Measurements from ENCODE around the gene TRAF2. TPM values are rescaled to one million over a fixed set of nuclear protein-coding genes. Genes with fewer than 3 reads are reported as not detected.

The TRAF2 gene
- total RNA-seq, 1 experiment from 2014 or later, result 11.5 TPM

DNA sequence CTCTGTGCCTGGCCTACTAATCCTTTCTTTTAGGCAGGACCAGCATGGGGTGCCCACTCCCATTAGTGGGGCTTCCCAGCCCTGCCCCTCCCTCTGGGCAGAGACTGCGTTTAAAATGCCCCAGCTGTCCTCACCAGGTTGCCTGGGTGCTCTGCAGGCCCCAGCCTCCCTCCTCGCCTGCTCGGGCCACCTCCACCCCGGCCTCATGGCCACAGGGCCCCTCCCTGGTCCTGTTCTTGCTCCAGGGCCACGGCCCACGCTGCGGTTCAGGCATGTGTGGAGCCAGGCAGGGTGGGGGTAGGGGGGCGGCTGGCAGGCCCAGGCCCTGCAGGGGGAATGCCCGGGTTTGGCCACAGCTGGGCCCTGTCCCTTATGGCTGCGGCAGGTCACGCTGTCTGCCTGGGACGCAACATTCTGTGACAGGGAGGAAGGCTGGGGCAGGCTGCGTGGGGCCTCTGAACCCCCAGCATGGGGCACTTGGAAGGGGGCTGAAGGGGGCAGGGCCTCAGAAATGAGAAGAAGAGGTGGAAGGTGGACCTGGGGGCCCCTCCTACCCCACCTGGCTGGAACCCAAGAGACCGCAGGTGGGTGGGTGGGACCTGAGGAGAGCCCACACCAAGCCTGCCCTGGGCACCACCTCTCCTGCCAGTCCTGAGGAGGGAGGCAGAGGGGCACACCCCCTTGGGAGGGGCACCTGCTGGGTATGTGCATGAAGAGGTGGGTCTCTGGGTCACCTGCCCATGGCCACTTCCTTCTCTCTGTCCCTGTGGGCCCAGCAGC is 65.4 kb downstream of the TRAF2 start, which contains the start of gene LCN12:
Gene LCN12, plus strand, starts transcription at position 733 of the 780 bp plus-strand sequence. CDS start 55 bp downstream, outside the sequence.
- no peaks in the 10 kb centered on the region for H3K9me3 ChIP-seq (ENCODE audit: low read length)

DNA sequence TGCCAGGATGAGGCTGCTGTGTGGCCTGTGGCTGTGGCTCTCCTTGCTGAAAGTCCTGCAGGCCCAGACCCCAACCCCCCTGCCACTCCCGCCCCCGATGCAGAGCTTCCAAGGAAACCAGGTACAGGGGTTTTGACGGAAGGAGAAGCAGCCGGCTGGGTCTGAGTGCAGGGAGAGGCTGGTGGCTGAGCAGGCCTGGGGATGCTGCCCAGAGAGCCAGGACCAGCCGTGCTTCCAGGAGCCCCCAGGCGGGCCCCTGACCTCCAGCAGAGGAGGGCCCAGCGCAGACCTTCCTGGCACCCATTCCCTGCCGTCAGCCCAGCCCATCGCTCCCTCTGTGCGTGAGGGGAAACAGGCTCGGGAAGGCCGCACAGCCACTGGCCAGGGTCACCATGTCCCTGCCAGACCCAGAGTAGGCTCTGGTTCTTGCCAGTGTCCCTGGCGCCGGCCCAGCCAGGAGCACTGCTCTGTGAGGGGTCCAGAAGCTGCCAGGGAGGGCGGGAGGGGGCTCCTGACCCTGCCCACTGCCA is 66.1 kb downstream of the TRAF2 start:
- H3K9me3 ChIP-seq (ENCODE audit: low read length), result no peaks in the 10 kb centered on the region
- intact Hi-C loops (cut with micrococcal nuclease), result no loop called here
- H3K79me2 ChIP-seq (ENCODE audit: low read length), result no peaks in the 10 kb centered on the region
- no peaks in the 10 kb centered on the region for H3K27me3 ChIP-seq (ENCODE audit: low read length)
- H3K9me2 ChIP-seq (replicated peaks; ENCODE audit: low read length), result no peaks in the 10 kb centered on the region
- TF ChIP-seq EZH2phosphoT487 (IDR thresholded peaks at IDR 0.05; ENCODE audit: borderline replicate concordance, low read length), result no peak
- TF ChIP-seq, protein P1, sequence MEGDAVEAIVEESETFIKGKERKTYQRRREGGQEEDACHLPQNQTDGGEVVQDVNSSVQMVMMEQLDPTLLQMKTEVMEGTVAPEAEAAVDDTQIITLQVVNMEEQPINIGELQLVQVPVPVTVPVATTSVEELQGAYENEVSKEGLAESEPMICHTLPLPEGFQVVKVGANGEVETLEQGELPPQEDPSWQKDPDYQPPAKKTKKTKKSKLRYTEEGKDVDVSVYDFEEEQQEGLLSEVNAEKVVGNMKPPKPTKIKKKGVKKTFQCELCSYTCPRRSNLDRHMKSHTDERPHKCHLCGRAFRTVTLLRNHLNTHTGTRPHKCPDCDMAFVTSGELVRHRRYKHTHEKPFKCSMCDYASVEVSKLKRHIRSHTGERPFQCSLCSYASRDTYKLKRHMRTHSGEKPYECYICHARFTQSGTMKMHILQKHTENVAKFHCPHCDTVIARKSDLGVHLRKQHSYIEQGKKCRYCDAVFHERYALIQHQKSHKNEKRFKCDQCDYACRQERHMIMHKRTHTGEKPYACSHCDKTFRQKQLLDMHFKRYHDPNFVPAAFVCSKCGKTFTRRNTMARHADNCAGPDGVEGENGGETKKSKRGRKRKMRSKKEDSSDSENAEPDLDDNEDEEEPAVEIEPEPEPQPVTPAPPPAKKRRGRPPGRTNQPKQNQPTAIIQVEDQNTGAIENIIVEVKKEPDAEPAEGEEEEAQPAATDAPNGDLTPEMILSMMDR (conservative IDR thresholded peaks at IDR 0.05; ENCODE audit: low read depth, low read length), result no peak
- no peak for TF ChIP-seq EZH2 (IDR thresholded peaks at IDR 0.05; ENCODE audit: low read length, unreplicated experiment)
- DNase-seq, result no peak
- no peak overlapping the region for H3K9ac ChIP-seq (ENCODE audit: low read length)
- no peak overlapping the region for H3K4me2 ChIP-seq (ENCODE audit: low read length)
- no peak overlapping the region for H3K27ac ChIP-seq (ENCODE audit: low read length)
- ChIA-PET POLR2A (ENCODE audit: unreplicated experiment) (no interaction called here), CTCF (no interaction called here)
- peaks cover 16% of the 10 kb centered on the region for H3K4me1 ChIP-seq (ENCODE audit: insufficient read depth, low read length)
- no peaks in the 10 kb centered on the region for H4K20me1 ChIP-seq (ENCODE audit: low read length)
- H2AFZ ChIP-seq (ENCODE audit: low read length), result no peak overlapping the region
- no peaks in the 10 kb centered on the region for H3F3A ChIP-seq (ENCODE audit: low read length, unreplicated experiment)
- H3K36me3 ChIP-seq (ENCODE audit: low read depth, low read length), result no peaks in the 10 kb centered on the region
- BruUV-seq (replicated peaks), result no TSS peak
- no peak for ATAC-seq
- no peak overlapping the region for H3K4me3 ChIP-seq (ENCODE audit: low read length)

More for the DNA sequence above, 65.4 kb downstream of the TRAF2 start, which contains the start of gene LCN12:
- Histone ChIP-seq H3K4me1 (ENCODE audit: insufficient read depth, low read length) (peaks cover 16% of the 10 kb centered on the region), H2AFZ (ENCODE audit: low read length) (no peak within 1 kb of the TSS), H4K20me1 (ENCODE audit: low read length) (no peaks in the 10 kb centered on the region), H3K9ac (ENCODE audit: low read length) (no peak within 1 kb of the TSS), H3K4me3 (ENCODE audit: low read length) (no peak within 1 kb of the TSS), H3K9me2 (replicated peaks; ENCODE audit: low read length) (no peaks in the 10 kb centered on the region), H3K27ac (ENCODE audit: low read length) (no peak within 1 kb of the TSS), H3K4me2 (ENCODE audit: low read length) (no peak within 1 kb of the TSS), H3F3A (ENCODE audit: low read length, unreplicated experiment) (no peaks in the 10 kb centered on the region), H3K36me3 (ENCODE audit: low read depth, low read length) (no peaks in the 10 kb centered on the region), H3K27me3 (ENCODE audit: low read length) (no peaks in the 10 kb centered on the region), H3K79me2 (ENCODE audit: low read length) (no peaks in the 10 kb centered on the region)
- CTCF ChIA-PET, result no interaction called here
- ATAC-seq (no peak), DNase-seq (no peak)
- POLR2A ChIA-PET (ENCODE audit: unreplicated experiment), result no interaction called here
- intact Hi-C loops (cut with micrococcal nuclease), result loop anchor here (2.0 kb wide), 1 partner anchor 41 kb away; the partner anchor contains the start of gene PAXX
- no TSS peak for BruUV-seq (replicated peaks)
- TF ChIP-seq EZH2phosphoT487 (IDR thresholded peaks at IDR 0.05; ENCODE audit: borderline replicate concordance, low read length) (no peak), EZH2 (IDR thresholded peaks at IDR 0.05; ENCODE audit: low read length, unreplicated experiment) (no peak)
- TF ChIP-seq, protein P1 (conservative IDR thresholded peaks at IDR 0.05; ENCODE audit: low read depth, low read length), result no peak

Data from PC-3 (cell line).